Measurements from ENCODE around the gene ZIC4. TPM values are rescaled to one million over a fixed set of nuclear protein-coding genes. Genes with fewer than 3 reads are reported as not detected.

ZIC4 gene
- total RNA-seq, 1 donor from 2014 or later: 6.1 TPM

DNA sequence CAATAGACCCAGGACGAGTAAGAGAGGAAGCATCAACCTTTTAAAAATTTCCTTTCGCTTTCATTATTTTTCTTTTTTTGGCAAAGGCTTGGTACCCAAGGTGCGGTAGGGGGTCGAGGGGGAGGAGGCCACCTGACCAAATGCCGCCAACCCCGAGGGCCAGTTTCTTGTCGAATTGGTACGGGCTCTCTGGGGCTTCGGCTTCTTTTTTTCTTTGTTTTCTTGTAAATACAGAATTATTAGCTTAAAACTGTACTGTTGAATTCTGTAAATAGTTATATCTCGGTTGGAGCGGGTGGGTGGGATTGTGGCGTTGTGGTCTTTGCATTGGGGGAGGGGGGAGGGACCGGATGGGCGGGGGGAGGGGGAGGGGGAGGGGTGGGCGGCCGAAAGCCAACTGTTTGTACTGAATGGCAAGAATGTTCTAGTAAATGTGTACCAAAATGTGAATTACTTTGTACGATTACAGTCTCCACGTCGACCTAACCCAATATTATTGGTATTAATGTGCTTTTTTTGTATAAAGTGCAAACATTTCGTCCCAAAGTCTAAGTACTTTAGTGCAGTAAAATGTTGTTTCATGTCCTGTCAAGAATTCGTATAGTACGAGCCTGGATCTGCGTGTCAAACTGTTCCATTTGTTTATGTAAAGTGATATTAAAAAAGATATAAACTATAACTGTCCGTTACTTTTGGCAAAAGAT lies 7.5 kb upstream of the ZIC4 start:
- peaks cover 41% of the 10 kb centered on the region for H3K4me1 Mint-ChIP-seq
- no peak for TF ChIP-seq CTCF (conservative IDR thresholded peaks at IDR 0.05)
- no peaks in the 10 kb centered on the region for H3K9me3 Mint-ChIP-seq
- H3K27me3 Mint-ChIP-seq (ENCODE audit: low read depth): peaks cover 97% of the 10 kb centered on the region
- no peak overlapping the region for H3K27ac Mint-ChIP-seq (ENCODE audit: unreplicated experiment)
- DNase-seq (ENCODE audit: low read depth, low spot score): no peak
- peak overlapping the region; percentile 81 for H3K4me3 Mint-ChIP-seq
- H3K36me3 Mint-ChIP-seq (ENCODE audit: low read depth): peaks cover 22% of the 10 kb centered on the region

- Mint-ChIP-seq H3K9me3 (no peaks in the 10 kb centered on the region), H3K4me3 (peak overlapping the region; percentile 81), H3K4me1 (peaks cover 42% of the 10 kb centered on the region), H3K27me3 (ENCODE audit: low read depth) (peaks cover 97% of the 10 kb centered on the region), H3K27ac (ENCODE audit: unreplicated experiment) (peak overlapping the region; percentile 82), H3K36me3 (ENCODE audit: low read depth) (peaks cover 22% of the 10 kb centered on the region)
- TF ChIP-seq CTCF (conservative IDR thresholded peaks at IDR 0.05): no peak
- no peak for DNase-seq (ENCODE audit: low read depth, low spot score)
Measured at GRCh38 chr3:147412917-147413685, 6.8 kb upstream of the ZIC4 start.

GRCh38 chr3:147412261-147412916 lies 6.0 kb upstream of the ZIC4 start:
- Mint-ChIP-seq H3K36me3 (ENCODE audit: low read depth) (peaks cover 24% of the 10 kb centered on the region), H3K9me3 (no peaks in the 10 kb centered on the region), H3K27ac (ENCODE audit: unreplicated experiment) (peak overlapping the region; percentile 60), H3K27me3 (ENCODE audit: low read depth) (peaks cover 97% of the 10 kb centered on the region), H3K4me1 (peaks cover 49% of the 10 kb centered on the region), H3K4me3 (peak overlapping the region; percentile 81)
- DNase-seq (ENCODE audit: low read depth, low spot score): no peak
- no peak for TF ChIP-seq CTCF (conservative IDR thresholded peaks at IDR 0.05)

- peaks cover 97% of the 10 kb centered on the region for H3K27me3 Mint-ChIP-seq (ENCODE audit: low read depth)
Measured at GRCh38 chr3:147411815-147412241, 5.5 kb upstream of the ZIC4 start.

More at GRCh38 chr3:147411815-147412241, 5.5 kb upstream of the ZIC4 start:
- Mint-ChIP-seq H3K9me3 (no peaks in the 10 kb centered on the region), H3K36me3 (ENCODE audit: low read depth) (peaks cover 24% of the 10 kb centered on the region), H3K4me3 (peak overlapping the region; percentile 81), H3K27ac (ENCODE audit: unreplicated experiment) (no peak overlapping the region), H3K4me1 (peaks cover 52% of the 10 kb centered on the region)
- no peak for DNase-seq (ENCODE audit: low read depth, low spot score)
- TF ChIP-seq CTCF (conservative IDR thresholded peaks at IDR 0.05): no peak

Data from neural crest cell (in vitro differentiated cells).